ENCODE measurements around the gene S100A14.

DNA sequence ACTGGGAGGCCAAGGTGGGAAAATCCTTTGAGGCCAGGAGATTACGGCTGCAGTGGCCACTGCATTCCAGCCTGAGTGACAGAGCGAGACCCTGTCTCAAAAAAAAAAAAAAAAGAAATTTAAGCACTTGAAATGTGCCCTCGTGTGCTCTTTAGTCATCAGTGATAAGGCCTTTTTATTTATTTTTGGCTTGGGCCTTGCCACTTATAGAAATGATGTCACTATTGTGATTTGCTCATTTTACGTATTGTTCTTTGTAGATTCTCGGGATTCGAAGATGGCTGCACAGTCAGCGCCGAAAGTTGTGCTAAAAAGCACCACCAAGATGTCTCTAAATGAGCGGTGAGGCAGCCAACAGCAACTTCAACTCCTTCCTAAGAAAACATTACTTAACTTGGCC lies 20.2 kb upstream of the S100A14 start:
- TF ChIP-seq CTCF (IDR thresholded peaks at IDR 0.05) (no peak), POLR2AphosphoS5 (IDR thresholded peaks at IDR 0.05; ENCODE audit: low read depth, low read length) (no peak), SIN3A (IDR thresholded peaks at IDR 0.05; ENCODE audit: borderline replicate concordance, insufficient read depth, low read depth, low read length) (no peak)
- TF ChIP-seq, protein P1, sequence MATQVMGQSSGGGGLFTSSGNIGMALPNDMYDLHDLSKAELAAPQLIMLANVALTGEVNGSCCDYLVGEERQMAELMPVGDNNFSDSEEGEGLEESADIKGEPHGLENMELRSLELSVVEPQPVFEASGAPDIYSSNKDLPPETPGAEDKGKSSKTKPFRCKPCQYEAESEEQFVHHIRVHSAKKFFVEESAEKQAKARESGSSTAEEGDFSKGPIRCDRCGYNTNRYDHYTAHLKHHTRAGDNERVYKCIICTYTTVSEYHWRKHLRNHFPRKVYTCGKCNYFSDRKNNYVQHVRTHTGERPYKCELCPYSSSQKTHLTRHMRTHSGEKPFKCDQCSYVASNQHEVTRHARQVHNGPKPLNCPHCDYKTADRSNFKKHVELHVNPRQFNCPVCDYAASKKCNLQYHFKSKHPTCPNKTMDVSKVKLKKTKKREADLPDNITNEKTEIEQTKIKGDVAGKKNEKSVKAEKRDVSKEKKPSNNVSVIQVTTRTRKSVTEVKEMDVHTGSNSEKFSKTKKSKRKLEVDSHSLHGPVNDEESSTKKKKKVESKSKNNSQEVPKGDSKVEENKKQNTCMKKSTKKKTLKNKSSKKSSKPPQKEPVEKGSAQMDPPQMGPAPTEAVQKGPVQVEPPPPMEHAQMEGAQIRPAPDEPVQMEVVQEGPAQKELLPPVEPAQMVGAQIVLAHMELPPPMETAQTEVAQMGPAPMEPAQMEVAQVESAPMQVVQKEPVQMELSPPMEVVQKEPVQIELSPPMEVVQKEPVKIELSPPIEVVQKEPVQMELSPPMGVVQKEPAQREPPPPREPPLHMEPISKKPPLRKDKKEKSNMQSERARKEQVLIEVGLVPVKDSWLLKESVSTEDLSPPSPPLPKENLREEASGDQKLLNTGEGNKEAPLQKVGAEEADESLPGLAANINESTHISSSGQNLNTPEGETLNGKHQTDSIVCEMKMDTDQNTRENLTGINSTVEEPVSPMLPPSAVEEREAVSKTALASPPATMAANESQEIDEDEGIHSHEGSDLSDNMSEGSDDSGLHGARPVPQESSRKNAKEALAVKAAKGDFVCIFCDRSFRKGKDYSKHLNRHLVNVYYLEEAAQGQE (IDR thresholded peaks at IDR 0.05; ENCODE audit: insufficient read depth in 1 of 2, low read depth in 2 of 2, low read length in 1 of 2), result no peak

Measured in Panc1 (cell line).